Activated CD4-positive, CD25-positive, alpha-beta regulatory T cell treated with anti-CD3 and anti-CD28 coated beads, Interleukin-2, amount 50 U/mL, for 24 hours (primary cell): ENCODE results near the gene DIAPH3.
"Not testable (repeated sequence)": the region's sequence is repeated elsewhere in the genome, so short reads cannot be mapped to it uniquely, and the experiment has no call there.

Experiments
- ATAC-seq, 2 donors: fragments of 150-1000 bp; cut with Tn5 transposase; one replicate each; pipeline ENCODE4 v1.10.0; 2021; ENCODE audit warnings: mild to moderate bottlenecking in 1 of 2, moderate library complexity in 1 of 2

DIAPH3 gene

GRCh38 chr13:60094385-60095088 lies 69.2 kb downstream of the DIAPH3 start:
- ATAC-seq, result no peak

- ATAC-seq, result no peak
Observed at GRCh38 chr13:60093425-60094019, 70.2 kb downstream of the DIAPH3 start.

- ATAC-seq, result no peak
Observed at GRCh38 chr13:60091573-60091972, 72.2 kb downstream of the DIAPH3 start.

- no peak for ATAC-seq
Observed at GRCh38 chr13:60090574-60090973, 73.2 kb downstream of the DIAPH3 start.

DNA sequence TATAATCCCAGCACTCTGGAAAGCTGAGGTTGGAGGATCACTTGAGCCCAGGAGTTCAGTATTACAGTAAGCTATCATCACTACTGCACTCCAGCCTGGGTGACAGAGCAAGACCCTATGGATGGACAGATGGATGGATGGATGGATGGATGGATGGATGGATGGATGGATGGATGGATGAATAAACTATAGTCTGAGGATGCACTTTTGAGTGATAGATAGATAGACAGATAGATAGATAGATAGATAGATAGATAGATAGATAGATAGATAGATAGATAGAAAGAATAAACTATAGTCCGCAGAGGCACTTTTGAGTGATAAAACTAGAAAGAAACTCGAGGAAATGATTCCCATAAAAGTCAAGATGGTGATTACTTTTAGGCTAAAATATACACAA lies 79.9 kb downstream of the DIAPH3 start:
- not testable (repeated sequence) for ATAC-seq

GRCh38 chr13:60080850-60081249 lies 82.9 kb downstream of the DIAPH3 start:
- no peak for ATAC-seq

GRCh38 chr13:60078226-60078625 lies 85.5 kb downstream of the DIAPH3 start:
- no peak for ATAC-seq

- ATAC-seq, result no peak
Observed at GRCh38 chr13:60075850-60076249, 87.9 kb downstream of the DIAPH3 start.

- ATAC-seq, result no peak
Observed at GRCh38 chr13:60074397-60074796, 89.3 kb downstream of the DIAPH3 start.

GRCh38 chr13:60066226-60066625 lies 97.5 kb downstream of the DIAPH3 start:
- ATAC-seq, result no peak

- no peak for ATAC-seq
Observed at GRCh38 chr13:60062502-60062901, 101.2 kb downstream of the DIAPH3 start.

GRCh38 chr13:60061737-60062136 lies 102.0 kb downstream of the DIAPH3 start:
- no peak for ATAC-seq

- no peak for ATAC-seq
Observed at GRCh38 chr13:60051754-60052285, 111.9 kb downstream of the DIAPH3 start.

- not testable (repeated sequence) for ATAC-seq
Observed at GRCh38 chr13:60048353-60048752, 115.4 kb downstream of the DIAPH3 start.

- ATAC-seq, result no peak
Observed at GRCh38 chr13:60047918-60048317, 115.8 kb downstream of the DIAPH3 start.

- ATAC-seq, result no peak
Observed at GRCh38 chr13:60044321-60044720, 119.4 kb downstream of the DIAPH3 start.

DNA sequence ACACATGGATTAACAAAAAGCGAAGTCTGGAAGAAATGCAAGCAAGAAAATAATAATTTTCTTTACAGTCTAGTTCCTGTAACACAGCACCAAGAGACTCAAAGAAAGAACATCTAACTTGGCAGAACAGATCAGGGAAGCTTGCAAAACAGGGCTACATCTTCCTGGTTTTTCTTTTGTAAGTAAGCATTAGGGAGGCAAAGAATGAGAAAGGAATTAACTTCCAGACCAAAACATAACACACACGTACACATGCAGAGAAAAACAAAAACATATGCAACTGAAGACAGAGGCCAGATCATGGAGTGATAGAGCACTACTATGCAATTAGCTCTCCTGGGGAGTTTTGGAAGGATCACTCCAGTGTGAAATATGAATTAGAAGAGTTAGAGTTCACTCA lies 120.5 kb downstream of the DIAPH3 start:
- no peak for ATAC-seq

DNA sequence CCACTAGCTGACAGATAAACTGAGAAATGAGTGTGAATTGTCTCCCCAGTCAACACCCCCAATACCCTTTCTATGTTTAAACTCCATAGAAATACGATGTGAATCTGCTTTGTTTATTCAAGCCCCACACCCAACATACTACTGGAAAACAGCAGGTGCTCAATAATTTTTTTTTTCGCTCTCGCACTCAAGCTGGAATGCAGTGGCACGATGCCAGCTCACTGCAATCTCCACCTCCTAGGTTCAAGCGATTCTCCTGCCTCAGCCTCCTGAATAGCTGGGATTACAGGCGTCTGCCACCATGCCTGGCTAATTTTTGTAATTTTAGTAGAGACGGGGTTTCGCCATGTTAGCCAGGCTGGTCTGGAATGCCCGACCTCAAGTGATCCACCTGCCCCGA lies 123.1 kb downstream of the DIAPH3 start:
- not testable (repeated sequence) for ATAC-seq

- ATAC-seq, result no peak
Observed at GRCh38 chr13:60035874-60036273, 127.9 kb downstream of the DIAPH3 start.

GRCh38 chr13:60032851-60033250 lies 130.9 kb downstream of the DIAPH3 start:
- no peak for ATAC-seq

- ATAC-seq, result no peak
Observed at GRCh38 chr13:60028021-60028420, 135.7 kb downstream of the DIAPH3 start.

DNA sequence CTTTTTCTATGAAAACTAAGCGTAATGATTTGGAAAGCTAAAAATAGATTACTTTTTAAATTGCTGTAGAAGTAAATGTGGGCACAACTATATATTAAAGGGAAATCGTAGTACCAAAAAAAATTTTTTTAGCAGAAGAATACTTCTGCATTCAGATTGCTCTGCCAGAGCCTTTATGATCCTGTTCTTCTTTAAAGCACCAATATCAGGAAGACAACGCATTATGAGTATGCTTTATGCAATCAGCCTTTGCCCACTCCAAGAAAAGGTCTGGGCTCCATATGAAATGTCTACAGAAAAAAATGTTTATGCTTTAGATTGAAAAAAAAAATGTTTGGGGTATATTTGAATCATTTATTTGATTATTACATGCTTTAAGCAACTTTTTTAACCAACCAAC lies 137.4 kb downstream of the DIAPH3 start:
- no peak for ATAC-seq

GRCh38 chr13:60020288-60020687 lies 143.4 kb downstream of the DIAPH3 start:
- no peak for ATAC-seq
